ENCODE data around the gene EFHC1.
A peak's percentile ranks its signal among the peaks of the same experiment; 100 is the strongest.

EFHC1 gene

DNA sequence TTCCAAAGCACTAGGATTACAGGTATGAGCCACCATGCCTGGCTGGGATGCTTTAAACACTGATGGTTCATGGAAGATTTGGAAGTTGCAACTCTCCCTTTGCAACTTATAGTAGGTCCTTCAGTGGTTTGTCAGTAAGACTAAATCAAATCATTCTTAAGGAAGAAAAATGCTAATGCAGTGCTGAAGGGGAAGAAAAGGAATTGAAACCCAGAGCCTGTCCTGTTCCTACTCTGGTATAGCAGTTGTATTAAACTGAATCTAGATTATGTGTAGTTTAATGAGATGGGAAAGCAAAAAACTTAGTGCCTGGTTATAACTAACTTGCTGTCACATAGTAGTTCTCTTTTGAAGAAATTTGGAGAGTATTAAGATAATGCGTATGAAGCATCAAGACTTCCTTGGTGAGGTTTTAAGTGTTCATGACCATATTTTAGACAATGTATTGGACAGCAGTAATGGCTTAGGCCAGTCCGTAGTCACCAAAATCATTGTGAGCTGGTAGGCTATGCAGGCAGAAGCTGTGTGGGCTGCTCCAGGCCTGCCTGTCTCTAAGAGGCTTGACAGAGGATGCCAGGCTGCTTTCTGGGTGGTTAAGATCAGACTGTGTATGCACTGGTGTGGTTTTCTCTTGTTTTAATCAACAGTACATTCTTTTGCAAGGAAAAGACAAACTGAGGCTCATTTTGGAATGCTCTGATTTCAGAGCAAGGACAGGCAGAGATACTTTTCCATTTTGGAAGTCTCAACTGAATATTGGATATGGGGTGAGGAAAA is 44.2 kb upstream of the EFHC1 start:
- ATAC-seq = 0 out of 3 replicates have a peak, but pooled peaks have one; percentile 22
- TF ChIP-seq ZFP3 (CRISPR knock-in tag; IDR thresholded peaks at IDR 0.05) (no peak), ZNF70 (CRISPR knock-in tag; IDR thresholded peaks at IDR 0.05) (no peak), OSR1 (CRISPR knock-in tag; IDR thresholded peaks at IDR 0.05) (no peak), BACH2 (CRISPR knock-in tag; IDR thresholded peaks at IDR 0.05; ENCODE audit: borderline replicate concordance) (no peak), ARNTL (CRISPR knock-in tag; IDR thresholded peaks at IDR 0.05; ENCODE audit: borderline replicate concordance, low read depth) (no peak), TOX (CRISPR knock-in tag; IDR thresholded peaks at IDR 0.05; ENCODE audit: borderline replicate concordance) (no peak), CSDC2 (CRISPR knock-in tag; IDR thresholded peaks at IDR 0.05) (no peak), ZC3H10 (CRISPR knock-in tag; IDR thresholded peaks at IDR 0.05) (no peak), TCF4 (CRISPR knock-in tag; IDR thresholded peaks at IDR 0.05; ENCODE audit: borderline replicate concordance) (no peak), GLIS3 (CRISPR knock-in tag; IDR thresholded peaks at IDR 0.05) (no peak)
- TF ChIP-seq, protein P1, sequence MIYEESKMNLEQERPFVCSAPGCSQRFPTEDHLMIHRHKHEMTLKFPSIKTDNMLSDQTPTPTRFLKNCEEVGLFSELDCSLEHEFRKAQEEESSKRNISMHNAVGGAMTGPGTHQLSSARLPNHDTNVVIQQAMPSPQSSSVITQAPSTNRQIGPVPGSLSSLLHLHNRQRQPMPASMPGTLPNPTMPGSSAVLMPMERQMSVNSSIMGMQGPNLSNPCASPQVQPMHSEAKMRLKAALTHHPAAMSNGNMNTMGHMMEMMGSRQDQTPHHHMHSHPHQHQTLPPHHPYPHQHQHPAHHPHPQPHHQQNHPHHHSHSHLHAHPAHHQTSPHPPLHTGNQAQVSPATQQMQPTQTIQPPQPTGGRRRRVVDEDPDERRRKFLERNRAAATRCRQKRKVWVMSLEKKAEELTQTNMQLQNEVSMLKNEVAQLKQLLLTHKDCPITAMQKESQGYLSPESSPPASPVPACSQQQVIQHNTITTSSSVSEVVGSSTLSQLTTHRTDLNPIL (CRISPR knock-in tag; IDR thresholded peaks at IDR 0.05; ENCODE audit: low read depth) = no peak
- TF ChIP-seq, protein P2, sequence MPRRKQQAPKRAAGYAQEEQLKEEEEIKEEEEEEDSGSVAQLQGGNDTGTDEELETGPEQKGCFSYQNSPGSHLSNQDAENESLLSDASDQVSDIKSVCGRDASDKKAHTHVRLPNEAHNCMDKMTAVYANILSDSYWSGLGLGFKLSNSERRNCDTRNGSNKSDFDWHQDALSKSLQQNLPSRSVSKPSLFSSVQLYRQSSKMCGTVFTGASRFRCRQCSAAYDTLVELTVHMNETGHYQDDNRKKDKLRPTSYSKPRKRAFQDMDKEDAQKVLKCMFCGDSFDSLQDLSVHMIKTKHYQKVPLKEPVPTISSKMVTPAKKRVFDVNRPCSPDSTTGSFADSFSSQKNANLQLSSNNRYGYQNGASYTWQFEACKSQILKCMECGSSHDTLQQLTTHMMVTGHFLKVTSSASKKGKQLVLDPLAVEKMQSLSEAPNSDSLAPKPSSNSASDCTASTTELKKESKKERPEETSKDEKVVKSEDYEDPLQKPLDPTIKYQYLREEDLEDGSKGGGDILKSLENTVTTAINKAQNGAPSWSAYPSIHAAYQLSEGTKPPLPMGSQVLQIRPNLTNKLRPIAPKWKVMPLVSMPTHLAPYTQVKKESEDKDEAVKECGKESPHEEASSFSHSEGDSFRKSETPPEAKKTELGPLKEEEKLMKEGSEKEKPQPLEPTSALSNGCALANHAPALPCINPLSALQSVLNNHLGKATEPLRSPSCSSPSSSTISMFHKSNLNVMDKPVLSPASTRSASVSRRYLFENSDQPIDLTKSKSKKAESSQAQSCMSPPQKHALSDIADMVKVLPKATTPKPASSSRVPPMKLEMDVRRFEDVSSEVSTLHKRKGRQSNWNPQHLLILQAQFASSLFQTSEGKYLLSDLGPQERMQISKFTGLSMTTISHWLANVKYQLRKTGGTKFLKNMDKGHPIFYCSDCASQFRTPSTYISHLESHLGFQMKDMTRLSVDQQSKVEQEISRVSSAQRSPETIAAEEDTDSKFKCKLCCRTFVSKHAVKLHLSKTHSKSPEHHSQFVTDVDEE (CRISPR knock-in tag; IDR thresholded peaks at IDR 0.05) = no peak
- TF ChIP-seq, protein P3, sequence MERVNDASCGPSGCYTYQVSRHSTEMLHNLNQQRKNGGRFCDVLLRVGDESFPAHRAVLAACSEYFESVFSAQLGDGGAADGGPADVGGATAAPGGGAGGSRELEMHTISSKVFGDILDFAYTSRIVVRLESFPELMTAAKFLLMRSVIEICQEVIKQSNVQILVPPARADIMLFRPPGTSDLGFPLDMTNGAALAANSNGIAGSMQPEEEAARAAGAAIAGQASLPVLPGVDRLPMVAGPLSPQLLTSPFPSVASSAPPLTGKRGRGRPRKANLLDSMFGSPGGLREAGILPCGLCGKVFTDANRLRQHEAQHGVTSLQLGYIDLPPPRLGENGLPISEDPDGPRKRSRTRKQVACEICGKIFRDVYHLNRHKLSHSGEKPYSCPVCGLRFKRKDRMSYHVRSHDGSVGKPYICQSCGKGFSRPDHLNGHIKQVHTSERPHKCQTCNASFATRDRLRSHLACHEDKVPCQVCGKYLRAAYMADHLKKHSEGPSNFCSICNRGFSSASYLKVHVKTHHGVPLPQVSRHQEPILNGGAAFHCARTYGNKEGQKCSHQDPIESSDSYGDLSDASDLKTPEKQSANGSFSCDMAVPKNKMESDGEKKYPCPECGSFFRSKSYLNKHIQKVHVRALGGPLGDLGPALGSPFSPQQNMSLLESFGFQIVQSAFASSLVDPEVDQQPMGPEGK (CRISPR knock-in tag; IDR thresholded peaks at IDR 0.05; ENCODE audit: borderline replicate concordance) = no peak

DNA sequence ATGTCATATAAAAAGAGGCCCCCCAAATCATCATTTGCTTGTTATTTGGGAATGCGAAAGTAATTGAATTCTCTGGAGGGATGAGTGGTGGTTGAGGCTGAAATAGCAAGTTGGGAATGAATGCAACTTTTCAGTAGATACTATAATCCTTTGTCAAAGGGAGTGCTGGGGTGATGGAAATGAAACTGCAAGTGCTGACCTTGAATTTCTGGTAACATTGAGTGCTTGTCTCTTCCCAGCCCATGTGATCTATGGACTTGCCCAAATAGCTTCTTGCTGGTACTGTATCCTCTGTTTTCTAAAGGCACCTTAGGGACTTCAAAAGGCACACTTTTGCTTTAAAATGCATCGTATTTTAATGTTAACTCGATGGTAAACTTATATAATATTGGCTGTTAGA is 43.4 kb upstream of the EFHC1 start:
- TF ChIP-seq, protein P2 (CRISPR knock-in tag; IDR thresholded peaks at IDR 0.05) = no peak
- TF ChIP-seq SNAI2 (CRISPR knock-in tag; IDR thresholded peaks at IDR 0.05) (no peak), TOX (CRISPR knock-in tag; IDR thresholded peaks at IDR 0.05; ENCODE audit: borderline replicate concordance) (no peak), ISL1 (CRISPR knock-in tag; IDR thresholded peaks at IDR 0.05) (no peak), ZNF565 (CRISPR knock-in tag; conservative IDR thresholded peaks at IDR 0.05; ENCODE audit: low read depth) (no peak), TCF4 (CRISPR knock-in tag; IDR thresholded peaks at IDR 0.05; ENCODE audit: borderline replicate concordance) (no peak), ZC3H10 (CRISPR knock-in tag; IDR thresholded peaks at IDR 0.05) (no peak), ZNF70 (CRISPR knock-in tag; IDR thresholded peaks at IDR 0.05) (no peak), OSR1 (CRISPR knock-in tag; IDR thresholded peaks at IDR 0.05) (no peak), PPARA (CRISPR knock-in tag; IDR thresholded peaks at IDR 0.05; ENCODE audit: borderline replicate concordance) (no peak), GLIS3 (CRISPR knock-in tag; IDR thresholded peaks at IDR 0.05) (no peak), ESRRG (CRISPR knock-in tag; IDR thresholded peaks at IDR 0.05) (no peak), BACH2 (CRISPR knock-in tag; IDR thresholded peaks at IDR 0.05; ENCODE audit: borderline replicate concordance) (no peak), ZFP30 (CRISPR knock-in tag; IDR thresholded peaks at IDR 0.05) (no peak), CSDC2 (CRISPR knock-in tag; IDR thresholded peaks at IDR 0.05) (no peak), ARNTL (CRISPR knock-in tag; IDR thresholded peaks at IDR 0.05; ENCODE audit: borderline replicate concordance, low read depth) (no peak), ZNF8 (CRISPR knock-in tag; IDR thresholded peaks at IDR 0.05) (no peak)
- TF ChIP-seq, protein P3 (CRISPR knock-in tag; IDR thresholded peaks at IDR 0.05; ENCODE audit: borderline replicate concordance) = no peak
- TF ChIP-seq, protein P1 (CRISPR knock-in tag; IDR thresholded peaks at IDR 0.05; ENCODE audit: low read depth) = no peak
- TF ChIP-seq, protein P4, sequence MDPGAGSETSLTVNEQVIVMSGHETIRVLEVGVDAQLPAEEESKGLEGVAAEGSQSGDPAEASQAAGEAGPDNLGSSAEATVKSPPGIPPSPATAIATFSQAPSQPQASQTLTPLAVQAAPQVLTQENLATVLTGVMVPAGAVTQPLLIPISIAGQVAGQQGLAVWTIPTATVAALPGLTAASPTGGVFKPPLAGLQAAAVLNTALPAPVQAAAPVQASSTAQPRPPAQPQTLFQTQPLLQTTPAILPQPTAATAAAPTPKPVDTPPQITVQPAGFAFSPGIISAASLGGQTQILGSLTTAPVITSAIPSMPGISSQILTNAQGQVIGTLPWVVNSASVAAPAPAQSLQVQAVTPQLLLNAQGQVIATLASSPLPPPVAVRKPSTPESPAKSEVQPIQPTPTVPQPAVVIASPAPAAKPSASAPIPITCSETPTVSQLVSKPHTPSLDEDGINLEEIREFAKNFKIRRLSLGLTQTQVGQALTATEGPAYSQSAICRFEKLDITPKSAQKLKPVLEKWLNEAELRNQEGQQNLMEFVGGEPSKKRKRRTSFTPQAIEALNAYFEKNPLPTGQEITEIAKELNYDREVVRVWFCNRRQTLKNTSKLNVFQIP (CRISPR knock-in tag; IDR thresholded peaks at IDR 0.05; ENCODE audit: borderline replicate concordance, low read depth) = no peak
- no peak for ATAC-seq
